Measurements from ENCODE around the gene PCSK2. TPM values are rescaled to one million over a fixed set of nuclear protein-coding genes. Genes with fewer than 3 reads are reported as not detected.

PCSK2 gene
- total and polyA plus RNA-seq, 2 donors (not counting 3 experiments of a cell fraction or from before 2014, with no cell fraction given): not detected

DNA sequence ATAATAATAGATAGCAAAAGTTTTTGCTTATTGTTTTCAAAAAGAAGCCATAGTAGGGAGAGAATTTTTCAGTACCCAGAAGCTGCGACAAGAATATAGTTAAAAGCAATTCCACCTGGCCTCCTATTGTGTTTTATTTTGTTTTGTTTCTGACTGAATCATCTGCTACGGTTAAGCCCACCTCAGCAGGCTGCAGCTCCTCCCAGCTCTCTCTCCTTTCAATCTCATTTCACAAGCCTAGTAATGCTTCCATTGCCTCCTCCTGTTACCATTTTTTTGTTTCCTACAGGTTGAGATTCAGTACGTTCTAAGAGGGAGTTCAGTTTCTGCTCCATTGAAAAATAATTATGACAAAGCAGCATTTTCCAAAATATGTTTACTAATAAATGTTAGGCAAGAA, 77.9 kb downstream of the PCSK2 start:
- Histone ChIP-seq H3K27ac (ENCODE audit: insufficient read depth, low read depth, low read length) (no peak overlapping the region), H3K9me3 (replicated peaks; ENCODE audit: control insufficient read depth, insufficient read depth, low read length) (no peaks in the 10 kb centered on the region), H3K4me1 (ENCODE audit: control insufficient read depth, extremely low read depth, insufficient read depth, low read length) (no peaks in the 10 kb centered on the region), H3K79me2 (ENCODE audit: control insufficient read depth, insufficient read depth, low read length) (no peaks in the 10 kb centered on the region), H3K9me1 (replicated peaks; ENCODE audit: control insufficient read depth, extremely low read depth, insufficient read depth, low read length) (no peaks in the 10 kb centered on the region), H3K9ac (replicated peaks; ENCODE audit: extremely low read depth, insufficient read depth, low read length) (no peak overlapping the region), H3K27me3 (ENCODE audit: control insufficient read depth in 2 of 2, insufficient read depth in 2 of 2, low read length in 2 of 2) (no peaks in the 10 kb centered on the region), H3K4me2 (ENCODE audit: insufficient read depth, low read length) (no peak overlapping the region), H3K4me3 (replicated peaks in 1 of 3; ENCODE audit: insufficient read depth in 1 of 3, low read depth in 1 of 3, low read length in 3 of 3) (no peak overlapping the region), H4K20me1 (replicated peaks; ENCODE audit: control insufficient read depth, extremely low read depth, insufficient read depth, low read length) (no peaks in the 10 kb centered on the region), H2AFZ (ENCODE audit: low read depth, low read length) (no peak overlapping the region), H3K36me3 (ENCODE audit: control insufficient read depth in 2 of 2, extremely low read depth in 1 of 2, insufficient read depth in 2 of 2, low read length in 2 of 2) (no peaks in the 10 kb centered on the region)
- intact Hi-C loops (cut with micrococcal nuclease) (no loop called here), dilution Hi-C loops (cut with MboI; ENCODE audit: extremely low pct_ligation_motif_present, low sequenced_read_pairs) (no loop called here)
- TF ChIP-seq JUN (IDR thresholded peaks at IDR 0.05; ENCODE audit: borderline replicate concordance, insufficient read depth, insufficient read length, low read depth) (no peak), EZH2 (IDR thresholded peaks at IDR 0.05; ENCODE audit: borderline replicate concordance, low read depth, low read length, severe bottlenecking) (no peak), POLR2AphosphoS5 (IDR thresholded peaks at IDR 0.05; ENCODE audit: insufficient read depth, low read depth, low read length) (no peak), GATA2 (IDR thresholded peaks at IDR 0.05; ENCODE audit: insufficient read depth, insufficient read length, low read depth, low read length) (no peak), POLR2A (IDR thresholded peaks at IDR 0.05; ENCODE audit: low read depth, low read length) (no peak), MYC (IDR thresholded peaks at IDR 0.05; ENCODE audit: low read depth, low read length) (no peak), FOS (IDR thresholded peaks at IDR 0.05; ENCODE audit: borderline replicate concordance, insufficient read depth, low read length) (no peak)
- TF ChIP-seq, protein P1, sequence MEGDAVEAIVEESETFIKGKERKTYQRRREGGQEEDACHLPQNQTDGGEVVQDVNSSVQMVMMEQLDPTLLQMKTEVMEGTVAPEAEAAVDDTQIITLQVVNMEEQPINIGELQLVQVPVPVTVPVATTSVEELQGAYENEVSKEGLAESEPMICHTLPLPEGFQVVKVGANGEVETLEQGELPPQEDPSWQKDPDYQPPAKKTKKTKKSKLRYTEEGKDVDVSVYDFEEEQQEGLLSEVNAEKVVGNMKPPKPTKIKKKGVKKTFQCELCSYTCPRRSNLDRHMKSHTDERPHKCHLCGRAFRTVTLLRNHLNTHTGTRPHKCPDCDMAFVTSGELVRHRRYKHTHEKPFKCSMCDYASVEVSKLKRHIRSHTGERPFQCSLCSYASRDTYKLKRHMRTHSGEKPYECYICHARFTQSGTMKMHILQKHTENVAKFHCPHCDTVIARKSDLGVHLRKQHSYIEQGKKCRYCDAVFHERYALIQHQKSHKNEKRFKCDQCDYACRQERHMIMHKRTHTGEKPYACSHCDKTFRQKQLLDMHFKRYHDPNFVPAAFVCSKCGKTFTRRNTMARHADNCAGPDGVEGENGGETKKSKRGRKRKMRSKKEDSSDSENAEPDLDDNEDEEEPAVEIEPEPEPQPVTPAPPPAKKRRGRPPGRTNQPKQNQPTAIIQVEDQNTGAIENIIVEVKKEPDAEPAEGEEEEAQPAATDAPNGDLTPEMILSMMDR (IDR thresholded peaks at IDR 0.05; ENCODE audit: extremely low read depth in 1 of 2, insufficient read depth in 1 of 2, low read depth in 1 of 2, low read length in 2 of 2): no peak
- TF ChIP-seq, protein P2, sequence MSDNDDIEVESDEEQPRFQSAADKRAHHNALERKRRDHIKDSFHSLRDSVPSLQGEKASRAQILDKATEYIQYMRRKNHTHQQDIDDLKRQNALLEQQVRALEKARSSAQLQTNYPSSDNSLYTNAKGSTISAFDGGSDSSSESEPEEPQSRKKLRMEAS (IDR thresholded peaks at IDR 0.05; ENCODE audit: insufficient read depth, insufficient read length): no peak
- no TSS peak for BruUV-seq (replicated peaks)
- FAIRE-seq (no peak), DNase-seq (ENCODE audit: low read depth, low spot score) (no peak)
- CTCF ChIA-PET: interaction anchor here (1.3 to 1.7 kb wide), 3 partner anchors 8 to 483 kb away, joined by 3 to 4 read pairs (median 4); no protein-coding TSS in a partner anchor
- POLR2A ChIA-PET: no interaction called here

All from endothelial cell of umbilical vein (primary cell).